ENCODE results near the gene CD2. TPM values are rescaled to one million over a fixed set of nuclear protein-coding genes. Genes with fewer than 3 reads are reported as not detected.

Gene CD2
- total and polyA plus RNA-seq, 2 of the 8 experiments (the other 6 are each of a cell fraction or from before 2014, with no cell fraction given) = not detected

- TF ChIP-seq ATF3 (IDR thresholded peaks at IDR 0.05; ENCODE audit: insufficient read depth, low read depth, low read length) (no peak), E2F6 (IDR thresholded peaks at IDR 0.05) (no peak)
These were observed 13.9 kb upstream of the CD2 start (continued) for GRCh38 chr1:116740296-116740695.

All from H1 (cell line).